ENCODE measurements around the gene PPP1R3G. TPM values are rescaled to one million over a fixed set of nuclear protein-coding genes. Genes with fewer than 3 reads are reported as not detected.
A peak's percentile ranks its signal among the peaks of the same experiment; 100 is the strongest.

The PPP1R3G gene
- total RNA-seq, 1 donor from 2014 or later = 2.8 TPM

DNA sequence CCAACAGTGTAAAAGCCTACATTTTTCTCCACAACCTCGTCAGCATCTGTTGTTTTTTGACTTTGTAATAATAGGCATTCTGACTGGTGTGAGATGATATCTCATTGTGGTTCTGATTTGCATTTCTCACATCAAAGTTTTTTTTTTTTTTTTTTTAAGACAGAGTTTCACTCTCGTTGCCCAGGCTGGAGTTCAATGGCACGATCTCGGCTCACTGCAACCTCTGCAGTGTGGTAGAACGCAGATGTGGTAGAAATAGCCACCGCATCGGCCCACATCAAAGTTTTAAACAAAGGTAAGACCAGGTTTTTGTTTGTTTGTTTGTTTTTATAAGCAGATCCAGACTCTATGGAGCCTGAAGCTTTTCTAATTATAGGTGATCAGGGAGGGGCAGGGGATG, 12.7 kb upstream of the PPP1R3G start:
- no peak for DNase-seq (ENCODE audit: low spot score)

DNA sequence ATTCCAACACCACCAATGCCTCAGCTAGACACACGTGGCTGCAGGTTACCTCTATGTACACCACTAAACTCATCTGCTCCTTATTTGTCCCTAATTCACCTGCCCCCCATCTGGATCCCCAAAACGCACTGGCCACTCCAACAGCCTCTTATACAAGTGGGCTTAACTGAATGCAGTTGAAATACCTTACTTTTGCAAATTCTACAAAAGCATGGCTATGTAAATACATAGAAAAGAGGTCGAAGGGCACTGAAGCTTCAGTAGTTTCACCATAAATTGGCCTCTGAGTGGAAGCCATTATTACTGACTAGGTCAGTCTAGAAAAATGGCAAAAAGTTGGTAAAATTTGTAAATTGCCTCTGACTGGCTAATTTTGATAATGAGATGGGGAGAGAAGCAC, 11.1 kb upstream of the PPP1R3G start:
- DNase-seq (ENCODE audit: low spot score) = no peak

DNA sequence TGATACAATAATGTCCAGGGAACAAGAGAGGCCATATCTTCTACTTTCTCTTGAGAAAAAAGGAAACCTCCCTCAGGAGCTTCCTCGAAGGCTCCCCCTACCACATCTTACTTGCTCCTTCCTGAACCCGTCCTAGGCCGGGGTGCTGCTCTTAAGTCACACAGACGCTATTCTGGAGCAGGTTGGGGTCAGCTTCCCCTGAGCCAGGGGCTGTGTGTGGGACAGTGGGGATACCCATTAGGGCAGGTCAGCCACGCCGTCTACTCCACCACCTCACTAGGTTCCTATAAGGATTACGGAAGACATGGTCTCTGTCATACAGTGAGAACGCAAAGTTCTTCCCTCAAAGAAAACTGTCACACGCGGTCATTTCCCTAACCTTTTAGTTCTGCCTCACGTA, 8.2 kb upstream of the PPP1R3G start:
- DNase-seq (ENCODE audit: low spot score) = no peak

DNA sequence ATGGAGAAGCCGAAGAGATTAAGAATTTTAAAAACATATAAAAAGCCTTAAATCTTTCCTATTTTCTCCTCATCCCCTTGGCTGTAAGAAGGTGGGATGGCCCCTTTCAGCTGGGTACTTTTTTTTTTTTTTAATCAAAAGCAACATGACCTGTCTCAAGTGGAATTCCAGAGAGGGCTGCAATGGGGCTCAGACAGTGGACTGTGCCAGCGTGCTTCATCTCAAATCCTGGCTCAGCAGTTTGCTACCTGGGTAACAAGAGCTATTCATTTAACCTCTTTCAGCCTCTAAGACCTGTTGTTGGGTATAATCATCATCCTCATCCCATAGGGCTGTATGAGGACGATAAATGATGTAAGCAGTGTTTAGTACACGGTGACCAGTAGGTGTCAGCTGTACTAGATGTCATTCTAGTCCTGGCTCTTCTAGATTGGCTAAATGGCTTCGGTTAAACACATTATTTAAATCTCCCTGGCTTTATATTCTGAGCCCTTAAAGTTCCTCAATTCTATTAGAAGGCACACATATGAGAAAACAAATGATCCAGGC, 6.9 kb upstream of the PPP1R3G start:
- DNase-seq (ENCODE audit: low spot score) = no peak

DNA sequence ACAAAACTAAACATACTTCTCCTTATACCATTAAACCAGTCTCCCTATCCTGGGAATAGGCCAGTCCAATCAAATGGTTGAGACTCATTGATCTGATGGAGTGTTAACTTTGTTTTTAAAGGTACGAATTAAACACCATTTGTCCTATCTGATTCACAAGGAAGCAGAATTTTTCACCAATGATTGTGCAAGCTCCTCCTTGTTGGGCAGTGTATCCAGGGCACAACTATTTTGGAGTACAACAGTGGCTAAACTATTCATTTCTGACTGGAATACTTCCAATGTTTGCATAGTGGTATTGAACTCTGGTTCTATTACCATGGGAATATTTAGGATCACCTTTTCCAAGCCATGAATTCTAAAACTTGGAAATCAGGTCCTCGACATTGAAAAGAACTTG, 5.4 kb upstream of the PPP1R3G start:
- no peak for DNase-seq (ENCODE audit: low spot score)

DNA sequence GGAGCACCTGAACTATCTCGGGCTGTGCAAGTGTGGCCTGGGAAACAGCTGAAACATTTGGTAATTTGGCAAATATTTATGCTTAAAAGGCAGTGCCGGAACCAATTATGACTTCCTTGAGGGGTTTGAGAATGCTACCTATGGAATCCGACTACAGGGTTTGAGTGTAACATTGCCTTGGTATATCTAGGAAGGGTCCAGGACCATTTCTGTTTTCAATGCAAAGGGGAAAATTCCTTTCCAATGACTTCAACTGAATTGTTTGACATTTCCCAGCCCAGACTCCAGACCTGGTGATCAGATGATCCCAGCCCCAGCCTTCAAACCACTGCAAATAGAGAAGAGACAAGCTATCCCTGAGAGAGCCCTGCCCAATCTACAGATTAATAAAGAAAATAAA, 4.6 kb upstream of the PPP1R3G start:
- no peak for DNase-seq (ENCODE audit: low spot score)

DNA sequence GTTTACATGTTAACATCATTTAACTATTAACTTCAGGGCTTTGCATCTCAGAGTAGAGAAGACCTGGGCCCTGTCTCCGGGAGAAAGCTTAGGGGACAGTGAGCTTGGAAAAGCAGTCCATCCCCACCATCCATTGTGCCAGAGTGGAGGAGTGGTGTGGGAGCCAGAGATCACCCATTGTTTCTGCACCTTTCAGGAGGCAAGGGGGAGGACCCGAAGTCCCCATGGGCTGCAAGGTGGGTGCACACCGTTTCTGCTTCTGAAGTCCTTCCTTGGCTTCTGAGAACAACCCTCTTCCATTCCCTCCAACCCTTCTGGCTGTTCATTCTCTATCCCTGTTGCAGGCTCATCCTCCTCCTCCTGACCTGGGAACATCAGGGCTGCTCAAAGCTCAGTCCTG, 4.0 kb upstream of the PPP1R3G start:
- no peak for DNase-seq (ENCODE audit: low spot score)

DNA sequence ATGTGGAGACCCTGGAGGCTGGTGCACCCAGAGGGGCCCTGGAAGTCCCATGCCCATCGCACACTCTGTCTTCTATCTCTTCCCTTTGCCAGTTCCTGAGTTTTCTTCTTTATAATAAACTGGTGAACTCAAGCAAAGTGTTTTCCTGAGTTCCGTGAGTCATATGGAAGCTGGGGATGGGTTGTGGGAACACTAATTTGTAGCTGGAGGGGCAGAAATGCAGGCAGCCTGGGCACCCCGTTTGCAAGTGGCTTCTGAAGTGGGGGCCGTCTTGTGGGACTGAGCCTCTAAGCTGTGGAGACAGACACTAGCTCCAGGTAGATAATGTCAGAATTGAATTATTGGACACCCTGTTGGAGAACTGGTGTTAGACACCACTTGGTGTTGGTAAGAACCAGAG, 3.2 kb upstream of the PPP1R3G start:
- no peak for DNase-seq (ENCODE audit: low spot score)

DNA sequence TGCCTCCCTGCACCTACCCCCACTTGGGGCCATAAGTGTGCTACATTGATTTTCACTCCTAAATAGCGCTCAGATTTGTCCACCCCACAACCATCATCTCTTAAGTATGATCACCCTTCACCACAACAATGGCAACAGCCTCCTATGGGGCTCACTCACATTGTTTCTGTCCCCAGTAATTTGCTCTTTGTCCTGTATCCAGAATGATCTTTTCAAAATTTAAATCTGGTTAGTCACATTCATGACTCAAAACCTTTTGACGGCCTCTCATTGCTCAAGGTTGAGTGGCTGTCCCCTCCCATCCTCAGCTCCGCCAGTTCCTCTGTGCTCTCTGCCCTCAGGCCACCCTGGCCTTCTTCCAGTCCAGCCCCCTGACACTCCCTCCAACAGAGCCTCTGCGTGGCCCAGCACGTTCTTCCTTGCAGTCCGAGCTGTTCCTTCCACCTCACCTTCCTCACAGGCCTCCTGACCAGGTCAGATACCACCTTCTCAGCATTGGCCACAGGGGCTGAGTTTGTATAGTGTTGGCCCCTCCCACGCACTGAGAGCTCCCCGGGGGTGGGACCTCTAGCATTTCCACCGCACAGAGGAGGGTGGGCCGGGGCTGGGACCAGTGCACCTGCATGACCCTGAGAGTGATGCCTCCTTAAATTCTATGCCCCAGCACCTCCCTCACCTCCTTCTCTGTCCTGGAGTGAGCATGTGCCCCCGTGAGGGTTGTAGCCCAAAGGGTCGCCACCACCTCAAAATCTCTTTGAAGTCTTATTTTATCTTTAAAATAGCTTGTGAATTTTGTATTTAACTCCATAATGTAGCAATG, 2.4 kb upstream of the PPP1R3G start:
- peak; percentile 44 for DNase-seq (ENCODE audit: low spot score)

DNA sequence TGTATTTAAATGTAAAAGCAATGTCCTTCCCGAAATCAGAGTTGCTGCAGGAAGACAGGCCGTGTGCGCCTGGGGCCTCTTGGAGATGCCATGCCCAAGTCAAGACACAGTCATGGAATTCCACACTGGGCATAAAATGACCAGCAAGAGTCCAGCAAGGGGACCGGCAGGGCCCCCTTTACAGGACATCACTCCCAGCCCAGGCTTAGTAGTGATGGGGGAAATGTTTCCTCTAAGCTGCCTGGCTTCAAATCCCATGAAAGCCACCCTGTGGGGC, 1.9 kb upstream of the PPP1R3G start:
- DNase-seq (ENCODE audit: low spot score) = no peak

DNA sequence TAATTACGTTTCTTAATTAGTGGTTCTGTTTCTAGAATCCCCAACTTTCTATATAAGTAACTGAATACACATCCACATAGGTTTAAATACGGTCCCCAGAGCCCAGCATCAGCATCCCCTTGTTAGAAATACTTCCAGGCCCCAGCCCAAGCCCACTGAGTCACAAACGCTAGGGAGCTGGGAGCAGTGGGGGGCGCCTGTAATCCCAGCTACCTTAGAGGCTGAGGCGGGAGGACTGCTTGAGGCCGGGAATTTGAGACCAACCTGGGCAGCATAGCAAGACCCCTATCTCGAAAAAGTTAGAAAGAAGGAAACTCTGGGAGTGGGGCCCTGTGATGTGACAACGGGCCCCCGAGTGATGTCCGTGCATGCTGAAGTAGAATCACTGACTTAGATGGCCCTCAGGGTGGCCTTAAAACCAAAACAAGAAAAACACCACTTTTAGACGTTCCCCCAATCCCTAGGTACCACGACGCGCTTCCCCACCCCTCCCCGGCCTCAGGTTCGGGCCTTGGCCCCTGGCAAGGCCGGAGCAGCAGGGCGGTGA, 1.3 kb upstream of the PPP1R3G start:
- no peak for DNase-seq (ENCODE audit: low spot score)

DNA sequence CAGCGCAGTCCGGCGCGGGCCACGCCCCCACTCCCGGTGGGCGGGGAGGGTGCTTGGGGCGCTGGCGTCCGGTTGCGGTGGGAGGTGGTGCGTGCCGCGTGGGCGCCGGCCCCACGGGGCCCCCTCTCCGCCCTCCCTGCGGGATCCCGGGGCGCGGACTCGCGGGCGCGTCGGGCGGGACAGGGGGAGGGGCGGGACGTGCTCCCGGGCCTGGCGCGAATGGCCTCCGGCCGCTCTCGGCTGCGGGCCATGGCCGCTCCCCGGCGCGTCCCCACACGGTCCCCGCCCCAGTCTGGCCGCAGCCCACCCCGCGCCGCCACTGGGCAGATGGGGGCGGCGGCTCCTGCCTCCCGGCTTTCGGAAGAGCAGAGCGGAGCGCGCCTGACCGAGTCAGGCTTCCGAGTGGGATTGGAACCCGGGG, 771 bp upstream of the PPP1R3G start:
- DNase-seq (ENCODE audit: low spot score) = peak; percentile 28

DNA sequence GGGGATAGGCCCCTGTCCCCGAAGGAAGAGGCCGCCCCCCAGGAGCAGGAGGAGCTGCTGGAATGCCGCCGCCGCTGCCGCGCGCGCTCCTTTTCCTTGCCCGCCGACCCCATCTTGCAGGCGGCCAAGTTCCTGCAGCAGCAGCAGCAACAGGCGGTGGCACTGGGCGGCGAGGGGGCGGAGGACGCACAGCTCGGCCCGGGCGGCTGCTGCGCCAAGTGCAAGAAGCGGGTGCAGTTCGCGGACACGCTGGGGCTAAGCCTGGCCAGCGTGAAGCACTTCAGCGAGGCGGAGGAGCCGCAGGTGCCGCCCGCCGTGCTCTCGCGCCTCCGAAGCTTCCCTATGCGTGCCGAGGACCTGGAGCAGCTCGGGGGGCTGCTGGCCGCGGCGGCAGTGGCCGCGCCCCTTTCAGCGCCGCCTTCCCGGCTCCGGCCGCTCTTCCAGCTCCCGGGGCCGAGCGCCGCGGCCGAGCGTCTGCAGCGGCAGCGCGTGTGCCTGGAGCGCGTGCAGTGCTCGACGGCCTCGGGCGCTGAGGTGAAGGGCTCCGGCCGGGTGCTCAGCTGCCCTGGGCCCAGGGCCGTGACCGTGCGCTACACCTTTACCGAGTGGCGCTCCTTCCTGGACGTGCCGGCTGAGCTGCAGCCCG, 630 bp downstream of the PPP1R3G start:
- DNase-seq (ENCODE audit: low spot score) = no peak

DNA sequence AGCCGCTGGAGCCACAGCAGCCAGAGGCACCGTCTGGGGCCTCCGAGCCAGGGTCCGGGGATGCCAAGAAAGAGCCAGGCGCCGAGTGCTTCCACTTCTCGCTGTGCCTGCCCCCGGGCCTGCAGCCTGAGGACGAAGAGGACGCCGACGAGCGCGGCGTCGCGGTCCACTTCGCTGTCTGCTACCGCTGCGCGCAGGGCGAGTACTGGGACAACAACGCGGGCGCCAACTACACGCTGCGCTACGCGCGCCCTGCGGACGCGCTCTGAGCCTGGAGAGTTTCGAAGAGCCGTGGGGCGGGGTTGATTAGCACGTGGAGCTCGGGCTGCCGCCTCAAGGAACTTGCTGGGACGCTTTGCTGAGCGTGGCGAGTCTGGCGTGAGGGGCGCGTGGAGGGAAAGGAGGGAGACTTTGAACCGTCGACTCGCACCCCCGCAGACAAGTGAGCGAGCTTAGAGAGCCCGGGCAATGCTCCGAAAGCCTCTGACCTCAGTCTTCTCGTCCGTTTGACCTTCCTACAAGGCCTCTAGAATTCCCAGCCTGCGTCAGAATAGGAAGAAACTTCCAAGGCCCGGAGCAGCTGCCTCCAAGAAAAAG, 1.3 kb downstream of the PPP1R3G start:
- DNase-seq (ENCODE audit: low spot score) = no peak

DNA sequence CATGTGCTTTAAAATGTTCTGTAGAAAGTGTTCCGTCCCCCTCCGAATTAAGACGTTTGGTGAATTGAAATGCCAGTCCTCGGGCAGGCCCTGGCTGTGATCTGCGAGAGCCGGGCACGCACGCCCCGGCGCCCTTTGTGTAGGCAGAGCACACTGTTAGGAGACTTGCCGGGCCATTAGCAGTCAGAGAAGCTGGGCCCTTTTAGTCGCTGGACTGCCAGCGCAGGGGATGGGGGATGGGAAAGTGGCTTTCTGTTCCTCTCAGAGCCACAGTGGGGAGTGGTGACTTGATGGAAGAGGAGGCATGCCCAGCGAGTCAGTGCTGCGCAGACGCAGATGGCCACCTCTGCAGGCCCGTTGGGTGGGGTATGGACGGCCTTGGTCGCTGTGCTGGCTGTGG, 2.2 kb downstream of the PPP1R3G start:
- peak; percentile 32 for DNase-seq (ENCODE audit: low spot score)

DNA sequence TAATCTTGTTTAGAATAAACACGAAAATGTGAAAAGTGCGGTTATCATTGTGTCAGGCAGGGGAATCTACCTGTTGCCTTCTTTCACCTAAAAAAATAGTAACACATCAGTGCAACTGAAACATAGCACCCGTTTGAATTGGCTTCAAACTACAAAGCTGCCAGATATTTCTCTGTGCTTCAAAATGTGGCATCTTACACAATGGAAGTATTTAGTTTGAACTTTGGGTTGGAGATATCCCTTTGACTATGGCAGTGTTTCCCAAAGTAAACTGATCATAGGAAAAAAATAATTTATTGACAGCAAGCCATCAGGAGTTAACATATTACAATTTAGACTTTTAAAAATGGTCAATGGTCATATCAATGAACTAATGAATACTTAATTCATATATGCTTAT, 3.6 kb downstream of the PPP1R3G start:
- no peak for DNase-seq (ENCODE audit: low spot score)

DNA sequence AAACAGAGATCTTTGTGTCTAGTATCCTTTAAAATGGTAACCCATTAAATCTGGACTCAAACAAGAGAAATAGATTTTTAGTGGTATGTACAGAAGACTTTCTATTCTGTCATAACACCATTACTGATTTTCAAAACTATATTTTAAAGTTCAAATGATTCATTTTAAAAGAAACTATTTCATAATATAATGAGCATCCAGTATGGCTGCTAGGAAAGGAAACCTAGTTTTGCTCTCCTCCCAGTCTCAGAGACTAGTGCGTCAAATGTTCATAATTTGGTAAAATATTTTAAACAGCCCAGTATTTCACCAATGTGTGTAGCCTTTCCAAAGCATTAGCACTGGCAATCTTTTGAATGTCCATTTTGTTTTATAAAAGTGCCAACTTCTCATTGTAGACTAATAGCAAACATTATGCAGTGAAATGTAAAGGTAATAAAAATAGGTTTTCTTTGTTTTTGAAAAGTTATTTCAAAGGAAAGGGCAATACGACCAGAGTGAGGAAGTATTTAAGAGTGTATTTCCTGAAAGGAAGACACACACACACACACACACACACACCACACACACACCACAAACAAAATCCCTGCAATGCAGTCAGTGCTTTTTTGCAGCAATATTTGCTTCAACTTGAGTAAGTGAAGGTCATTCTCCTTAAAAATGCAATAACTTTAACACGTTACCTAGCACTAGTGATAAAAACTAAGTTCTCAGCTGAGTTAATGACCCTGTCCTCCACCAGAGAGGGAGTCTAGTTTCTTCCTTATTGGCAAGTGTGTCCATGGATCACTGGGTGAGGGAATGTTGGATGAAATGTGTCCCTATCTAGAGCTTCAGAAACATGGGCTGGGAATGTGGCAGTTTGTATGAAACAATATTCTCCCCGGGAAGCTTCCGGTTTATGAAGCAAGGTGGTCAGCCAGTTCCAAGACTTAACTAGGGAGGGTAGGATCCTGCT, 4.6 kb downstream of the PPP1R3G start:
- no peak for DNase-seq (ENCODE audit: low spot score)

DNA sequence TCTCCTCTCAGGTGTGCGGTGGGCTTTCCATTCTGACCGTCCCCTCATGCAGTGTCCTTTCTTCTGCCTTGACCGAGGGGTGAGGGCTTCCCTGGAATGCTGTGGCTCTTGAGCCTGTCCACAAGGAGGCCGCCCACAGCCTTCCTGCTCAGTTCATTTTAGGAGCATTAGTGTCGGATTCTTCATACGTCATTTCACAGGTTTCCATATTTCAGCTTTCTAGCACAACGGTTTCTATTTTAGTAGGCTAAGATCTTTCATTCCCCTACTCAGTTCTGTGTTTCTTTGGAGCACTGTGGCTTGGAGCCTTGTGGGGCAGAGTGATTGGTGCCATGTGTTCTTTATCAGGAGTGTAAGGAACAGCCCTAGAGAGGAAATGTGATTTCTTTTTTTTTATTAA, 5.5 kb downstream of the PPP1R3G start:
- no peak for DNase-seq (ENCODE audit: low spot score)

DNA sequence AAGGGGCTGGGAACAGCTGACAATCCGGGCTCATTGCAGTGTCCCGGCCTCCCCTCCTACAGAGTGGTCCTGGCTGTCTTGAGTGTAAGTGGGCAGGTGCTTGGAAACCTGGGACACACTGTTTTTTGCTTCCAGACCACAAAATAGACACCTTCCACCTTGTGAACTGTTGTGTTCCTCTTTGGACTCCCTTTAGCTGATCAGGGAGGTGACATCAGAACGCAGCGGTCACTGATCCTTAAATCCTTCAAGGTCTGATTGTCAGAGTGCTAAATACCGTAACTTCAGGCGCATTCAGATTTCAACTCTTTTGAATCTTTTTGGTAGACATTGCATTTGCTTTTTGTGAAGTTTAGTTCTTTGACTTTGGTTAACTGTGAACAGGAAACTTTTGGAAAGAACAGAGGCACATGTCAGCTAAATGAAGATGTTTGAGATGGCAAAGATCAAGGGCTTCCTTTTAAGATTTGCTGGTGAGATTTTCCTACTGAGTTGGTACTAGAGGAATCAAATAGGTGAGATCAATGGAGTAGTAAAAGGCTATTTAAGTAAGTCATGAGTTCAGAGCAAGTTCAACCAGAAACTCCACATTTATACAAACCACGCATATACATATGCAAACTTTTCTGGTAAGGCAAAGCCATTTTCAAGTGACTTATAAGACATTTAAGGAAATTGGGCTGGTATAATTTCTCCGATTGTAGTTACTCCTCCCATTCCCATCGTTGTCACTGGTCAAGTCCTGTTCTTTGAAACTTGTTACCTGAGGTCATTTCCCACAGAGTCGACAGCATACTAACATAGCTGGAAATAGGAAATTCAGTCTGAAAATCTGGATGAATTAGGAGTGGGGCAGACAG, 6.3 kb downstream of the PPP1R3G start:
- DNase-seq (ENCODE audit: low spot score) = no peak

DNA sequence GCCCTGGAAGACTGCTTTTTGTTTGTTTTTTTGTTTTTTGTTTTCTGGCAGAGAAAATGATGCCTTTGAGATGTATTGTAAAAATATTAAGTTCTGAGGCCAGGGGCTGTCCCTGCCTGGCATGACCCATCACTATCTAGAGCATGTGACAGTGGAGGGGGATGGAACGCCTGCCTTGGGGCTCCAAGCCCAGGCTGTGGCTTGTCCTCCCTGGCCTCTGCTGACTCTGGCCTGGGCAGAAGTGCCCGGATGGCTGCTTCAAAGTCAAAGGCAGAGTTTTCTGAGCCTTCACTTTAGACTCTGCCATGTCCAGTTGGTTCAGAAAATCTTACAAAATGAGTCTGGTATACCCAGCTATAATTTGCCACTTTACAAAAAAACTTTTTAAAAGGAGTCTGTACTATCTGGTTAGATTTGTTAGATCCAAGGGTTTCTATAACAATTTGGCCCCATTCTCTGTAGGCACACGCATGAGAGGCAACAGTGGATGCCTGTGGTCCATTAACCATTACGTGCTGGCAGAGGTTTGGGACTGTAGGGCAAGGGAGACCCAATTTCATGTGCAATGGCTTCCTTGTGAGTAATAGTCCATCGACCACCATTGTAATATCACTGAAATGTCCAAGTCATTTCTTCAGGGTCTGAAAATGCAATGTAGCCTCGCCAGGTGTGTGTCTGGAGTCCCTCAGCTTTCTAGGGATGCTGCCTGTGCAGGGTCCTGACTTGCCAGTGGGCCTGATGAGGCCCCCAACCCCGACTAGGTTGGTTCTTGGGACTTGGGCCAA, 8.3 kb downstream of the PPP1R3G start:
- DNase-seq (ENCODE audit: low spot score) = no peak

Data from mucosa of gallbladder (tissue), 1 donor.